ENCODE measurements around the gene TMEM176B. TPM values are rescaled to one million over a fixed set of nuclear protein-coding genes. Genes with fewer than 3 reads are reported as not detected.

TMEM176B gene
- total and polyA plus RNA-seq, 2 donors (not counting 1 experiment from before 2014, with no cell fraction given) = 0.25 to 1.4 TPM

DNA sequence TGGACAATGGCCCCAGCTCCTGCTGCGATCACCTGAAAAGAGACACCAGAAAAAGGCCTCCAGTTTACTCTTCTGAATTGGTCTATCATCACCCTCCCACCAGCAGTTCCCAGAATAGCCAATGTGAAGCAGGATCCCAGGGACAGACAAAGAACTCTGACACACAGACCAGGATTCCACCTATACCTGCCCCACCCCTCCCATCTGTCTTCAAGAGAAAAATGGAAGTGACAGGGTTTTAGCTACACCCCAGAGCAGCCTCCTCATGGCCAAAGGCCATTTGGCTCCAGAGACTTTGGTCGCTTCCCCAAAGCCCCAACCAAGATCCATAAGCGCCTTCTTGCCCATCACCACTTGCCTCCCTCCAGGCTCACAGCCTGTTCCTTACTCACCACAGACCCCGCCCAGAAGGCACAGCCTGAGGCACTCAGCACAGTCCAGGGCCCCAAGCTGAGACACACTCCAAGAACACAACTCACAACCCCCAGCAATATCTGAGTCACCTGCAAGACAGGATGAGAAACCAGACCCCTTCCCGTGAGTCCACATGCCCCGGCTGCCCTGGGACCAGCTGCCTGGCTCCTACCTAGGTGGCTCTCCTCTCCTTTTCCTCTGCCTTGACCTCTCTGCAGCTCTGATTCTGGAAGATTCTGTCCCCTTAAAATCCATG is 6.5 kb downstream of the TMEM176B start:
- CTCF ChIA-PET = no interaction called here

More for the DNA sequence above, 6.5 kb downstream of the TMEM176B start:
- Histone ChIP-seq H3K36me3 (replicated peaks in 1 of 2; ENCODE audit: control extremely low read depth in 1 of 2, control insufficient read depth in 1 of 2, extremely low read depth in 1 of 2, insufficient read depth in 2 of 2, low read length in 1 of 2) (no peaks in the 10 kb centered on the region), H4K20me1 (ENCODE audit: control insufficient read depth, insufficient read depth, low read length, poor library complexity, severe bottlenecking) (no peaks in the 10 kb centered on the region), H3K27ac (ENCODE audit: low read length in 2 of 2) (no peak overlapping the region), H3K9me3 (ENCODE audit: control extremely low read depth in 1 of 3, control insufficient read depth in 2 of 3, insufficient read depth in 1 of 3, low read length in 2 of 3) (no peaks in the 10 kb centered on the region), H3K4me3 (ENCODE audit: control extremely low read depth in 1 of 5, extremely low read depth in 1 of 5, insufficient read depth in 1 of 5, low read depth in 2 of 5, low read length in 4 of 5) (no peak overlapping the region), H3K79me2 (ENCODE audit: control insufficient read depth, insufficient read depth, low read length) (no peaks in the 10 kb centered on the region), H3K4me2 (replicated peaks; ENCODE audit: low read depth, low read length, poor library complexity, severe bottlenecking) (no peak overlapping the region), H2AFZ (ENCODE audit: insufficient read depth, low read depth, low read length, poor library complexity, severe bottlenecking) (no peak overlapping the region), H3K9ac (ENCODE audit: low read length) (no peak overlapping the region), H3K4me1 (ENCODE audit: control insufficient read depth in 2 of 2, insufficient read depth in 2 of 2, low read length in 2 of 2) (no peaks in the 10 kb centered on the region), H3K27me3 (replicated peaks in 1 of 4; ENCODE audit: control extremely low read depth in 1 of 4, control insufficient read depth in 3 of 4, insufficient read depth in 4 of 4, low read length in 3 of 4) (peaks cover 0 to 5% (median 1%) of the 10 kb centered on the region in 4 experiments)
- no peaks in the 10 kb centered on the region for H3K4me1 Mint-ChIP-seq
- DNase-seq (no peak), ATAC-seq (ENCODE audit: low read depth) (no peak)
- TF ChIP-seq, protein P1, sequence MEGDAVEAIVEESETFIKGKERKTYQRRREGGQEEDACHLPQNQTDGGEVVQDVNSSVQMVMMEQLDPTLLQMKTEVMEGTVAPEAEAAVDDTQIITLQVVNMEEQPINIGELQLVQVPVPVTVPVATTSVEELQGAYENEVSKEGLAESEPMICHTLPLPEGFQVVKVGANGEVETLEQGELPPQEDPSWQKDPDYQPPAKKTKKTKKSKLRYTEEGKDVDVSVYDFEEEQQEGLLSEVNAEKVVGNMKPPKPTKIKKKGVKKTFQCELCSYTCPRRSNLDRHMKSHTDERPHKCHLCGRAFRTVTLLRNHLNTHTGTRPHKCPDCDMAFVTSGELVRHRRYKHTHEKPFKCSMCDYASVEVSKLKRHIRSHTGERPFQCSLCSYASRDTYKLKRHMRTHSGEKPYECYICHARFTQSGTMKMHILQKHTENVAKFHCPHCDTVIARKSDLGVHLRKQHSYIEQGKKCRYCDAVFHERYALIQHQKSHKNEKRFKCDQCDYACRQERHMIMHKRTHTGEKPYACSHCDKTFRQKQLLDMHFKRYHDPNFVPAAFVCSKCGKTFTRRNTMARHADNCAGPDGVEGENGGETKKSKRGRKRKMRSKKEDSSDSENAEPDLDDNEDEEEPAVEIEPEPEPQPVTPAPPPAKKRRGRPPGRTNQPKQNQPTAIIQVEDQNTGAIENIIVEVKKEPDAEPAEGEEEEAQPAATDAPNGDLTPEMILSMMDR (IDR thresholded peaks at IDR 0.05) = no peak
- TF ChIP-seq EZH2 (IDR thresholded peaks at IDR 0.05; ENCODE audit: borderline replicate concordance, insufficient read depth, low read depth, low read length, poor library complexity, severe bottlenecking) = no peak
- no peaks in the 10 kb centered on the region for H3K9me3 Mint-ChIP-seq (ENCODE audit: insufficient read depth)
- H3K4me3 Mint-ChIP-seq = no peak overlapping the region
- POLR2A ChIA-PET = no interaction called here
- H3K27ac Mint-ChIP-seq = no peak overlapping the region
- H3K27me3 Mint-ChIP-seq = peaks cover 27% of the 10 kb centered on the region
- 92% methylated on average over 6 of the region's 6 CpGs for WGBS (ENCODE audit: insufficient coverage)
- intact Hi-C loops (cut with micrococcal nuclease) = no loop called here

Data from B cell (primary cell).